GM03348 (cell line): Measurements from ENCODE around the gene GMPPA.

ENCODE experiments used
- DNase-seq: peaks from one replicate; pipeline ENCODE4 v3.0.0; 2012; ENCODE audit warnings: low spot score

Gene GMPPA

GRCh38 chr2:219540784-219541504 is 42.3 kb downstream of the GMPPA start:
- no peak for DNase-seq

GRCh38 chr2:219541611-219542180 is 43.0 kb downstream of the GMPPA start:
- DNase-seq = peak; percentile 58

GRCh38 chr2:219542931-219543595 is 44.4 kb downstream of the GMPPA start:
- peak; percentile 71 for DNase-seq

GRCh38 chr2:219543596-219544358 is 45.1 kb downstream of the GMPPA start, which contains the start of the genes CHPF and TMEM198:
TSS of gene CHPF (minus strand) at chr2:219543809. CDS start at chr2:219543538, 271 bp downstream.
TSS of gene TMEM198 (plus strand) at chr2:219544028. CDS start at chr2:219544728, 700 bp downstream.
- DNase-seq = peak; percentile 99

- DNase-seq = no peak
Measured at GRCh38 chr2:219544567-219544966, 45.9 kb downstream of the GMPPA start.

GRCh38 chr2:219545295-219545942 is 46.7 kb downstream of the GMPPA start:
- no peak for DNase-seq

- DNase-seq = no peak
Measured at GRCh38 chr2:219545943-219546352, 47.3 kb downstream of the GMPPA start.

- no peak for DNase-seq
Measured at GRCh38 chr2:219547621-219548020, 48.9 kb downstream of the GMPPA start.

GRCh38 chr2:219548990-219549389 is 50.3 kb downstream of the GMPPA start:
- no peak for DNase-seq

- no peak for DNase-seq
Measured at GRCh38 chr2:219549619-219550018, 50.9 kb downstream of the GMPPA start.

GRCh38 chr2:219551441-219552381 is 53.0 kb downstream of the GMPPA start:
- DNase-seq = peak; percentile 54

GRCh38 chr2:219552382-219553167 is 53.9 kb downstream of the GMPPA start:
- peak; percentile 96 for DNase-seq

- no peak for DNase-seq
Measured at GRCh38 chr2:219553168-219553417, 54.4 kb downstream of the GMPPA start.

- DNase-seq = no peak
Measured at GRCh38 chr2:219553463-219553963, 54.8 kb downstream of the GMPPA start.

- DNase-seq = no peak
Measured at GRCh38 chr2:219554350-219554749, 55.7 kb downstream of the GMPPA start.

GRCh38 chr2:219555956-219556355 is 57.3 kb downstream of the GMPPA start:
- DNase-seq = no peak

GRCh38 chr2:219556413-219556812 is 57.7 kb downstream of the GMPPA start:
- no peak for DNase-seq
